Measurements from ENCODE around the gene MOB1B.
A peak's percentile ranks its signal among the peaks of the same experiment; 100 is the strongest.

Gene MOB1B

DNA sequence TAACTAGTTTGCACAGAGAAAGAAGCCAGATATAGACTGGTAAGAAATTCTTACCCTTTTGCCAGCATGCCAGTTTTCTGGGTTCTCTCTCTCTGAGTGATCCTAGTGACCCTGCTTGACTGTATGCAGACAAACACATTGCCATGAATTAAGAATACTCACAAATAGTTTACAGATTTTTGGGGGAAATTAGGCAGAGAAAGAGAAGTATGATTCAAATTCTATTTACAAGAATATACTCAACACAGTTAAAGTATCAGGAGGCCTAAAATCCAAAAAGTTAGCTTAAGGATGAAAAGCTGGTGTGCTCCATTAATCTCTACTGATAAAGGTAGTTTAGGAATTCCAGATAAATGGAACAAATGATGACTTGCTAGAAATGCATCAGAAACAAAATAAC lies 18.4 kb downstream of the MOB1B start:
- Mint-ChIP-seq H3K4me1 (peaks cover 18% of the 10 kb centered on the region), H3K27me3 (no peaks in the 10 kb centered on the region), H3K4me3 (no peak overlapping the region), H3K9me3 (no peaks in the 10 kb centered on the region), H3K27ac (ENCODE audit: low read depth) (no peak overlapping the region), H3K36me3 (ENCODE audit: insufficient read depth) (peaks cover 2% of the 10 kb centered on the region)
- DNase-seq (ENCODE audit: low spot score in 2 of 2) (no peak), ATAC-seq (replicated peaks; ENCODE audit: extremely low read depth, poor library complexity, severe bottlenecking) (no peak)

DNA sequence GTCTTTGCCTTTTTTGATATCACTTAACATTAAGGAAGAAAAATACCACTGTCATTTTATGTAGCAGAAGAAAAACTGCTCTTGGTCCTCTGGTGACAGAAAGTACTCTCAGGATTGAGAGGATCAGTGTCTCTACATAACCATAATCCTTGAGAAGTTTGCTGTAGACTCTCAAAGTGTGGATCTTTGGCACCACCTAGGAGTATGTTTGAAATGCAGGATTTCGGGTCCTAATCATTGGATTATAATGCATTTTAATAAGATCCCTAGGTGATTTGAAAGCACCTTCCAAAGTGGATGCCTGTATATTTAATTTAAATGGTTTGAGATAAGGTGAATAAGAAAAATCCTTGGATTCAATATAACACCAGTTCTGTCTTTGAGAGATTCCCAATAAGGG lies 23.2 kb downstream of the MOB1B start:
- H3K36me3 Mint-ChIP-seq (ENCODE audit: insufficient read depth) = peaks cover 1% of the 10 kb centered on the region
- peaks cover 31% of the 10 kb centered on the region for H3K4me1 Mint-ChIP-seq
- DNase-seq (ENCODE audit: low spot score in 2 of 2) = no peak
- no peak overlapping the region for H3K27ac Mint-ChIP-seq (ENCODE audit: low read depth)
- H3K4me3 Mint-ChIP-seq = no peak overlapping the region
- no peak for ATAC-seq (replicated peaks; ENCODE audit: extremely low read depth, poor library complexity, severe bottlenecking)
- no peaks in the 10 kb centered on the region for H3K27me3 Mint-ChIP-seq
- no peaks in the 10 kb centered on the region for H3K9me3 Mint-ChIP-seq

DNA sequence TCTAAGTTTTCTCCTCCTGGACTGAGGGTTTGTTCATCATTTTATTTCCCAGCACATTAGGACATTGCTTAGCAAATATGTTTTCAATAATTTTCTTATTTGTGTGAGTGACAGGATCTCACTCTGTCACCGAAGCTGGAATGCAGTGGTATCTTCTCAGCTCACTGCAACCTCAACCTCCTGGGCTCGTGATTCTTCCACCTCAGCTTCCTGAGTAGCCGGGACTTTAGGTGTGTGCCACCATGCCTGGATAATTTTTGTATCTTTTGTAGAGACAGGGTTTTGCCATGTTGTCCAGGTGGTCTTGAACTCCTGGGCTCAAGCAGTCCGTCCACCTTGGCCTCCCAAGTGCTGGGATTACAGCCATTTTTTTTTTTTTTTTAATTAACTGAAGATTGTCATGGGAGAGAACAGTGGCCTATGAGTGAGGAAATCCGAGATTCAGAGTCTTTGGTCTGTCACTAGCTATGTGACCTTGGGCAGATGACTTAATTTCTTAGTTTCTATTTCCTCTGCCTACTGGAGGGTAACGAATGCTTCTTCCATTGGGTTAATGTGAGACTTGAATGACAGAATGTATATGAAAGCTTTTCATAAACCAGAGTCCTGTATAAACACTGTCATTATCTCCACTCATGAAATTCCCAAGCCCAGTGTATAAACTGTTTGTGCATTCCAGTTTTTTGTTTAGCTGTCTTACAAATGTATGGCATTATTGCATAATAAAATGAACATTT lies 23.9 kb downstream of the MOB1B start:
- H3K9me3 Mint-ChIP-seq = no peaks in the 10 kb centered on the region
- DNase-seq (ENCODE audit: low spot score in 2 of 2) (no peak), ATAC-seq (replicated peaks; ENCODE audit: extremely low read depth, poor library complexity, severe bottlenecking) (no peak)
- H3K4me3 Mint-ChIP-seq = peak overlapping the region; percentile 18
- no peak overlapping the region for H3K27ac Mint-ChIP-seq (ENCODE audit: low read depth)
- H3K4me1 Mint-ChIP-seq = peaks cover 31% of the 10 kb centered on the region
- H3K36me3 Mint-ChIP-seq (ENCODE audit: insufficient read depth) = peaks cover 3% of the 10 kb centered on the region
- no peaks in the 10 kb centered on the region for H3K27me3 Mint-ChIP-seq

DNA sequence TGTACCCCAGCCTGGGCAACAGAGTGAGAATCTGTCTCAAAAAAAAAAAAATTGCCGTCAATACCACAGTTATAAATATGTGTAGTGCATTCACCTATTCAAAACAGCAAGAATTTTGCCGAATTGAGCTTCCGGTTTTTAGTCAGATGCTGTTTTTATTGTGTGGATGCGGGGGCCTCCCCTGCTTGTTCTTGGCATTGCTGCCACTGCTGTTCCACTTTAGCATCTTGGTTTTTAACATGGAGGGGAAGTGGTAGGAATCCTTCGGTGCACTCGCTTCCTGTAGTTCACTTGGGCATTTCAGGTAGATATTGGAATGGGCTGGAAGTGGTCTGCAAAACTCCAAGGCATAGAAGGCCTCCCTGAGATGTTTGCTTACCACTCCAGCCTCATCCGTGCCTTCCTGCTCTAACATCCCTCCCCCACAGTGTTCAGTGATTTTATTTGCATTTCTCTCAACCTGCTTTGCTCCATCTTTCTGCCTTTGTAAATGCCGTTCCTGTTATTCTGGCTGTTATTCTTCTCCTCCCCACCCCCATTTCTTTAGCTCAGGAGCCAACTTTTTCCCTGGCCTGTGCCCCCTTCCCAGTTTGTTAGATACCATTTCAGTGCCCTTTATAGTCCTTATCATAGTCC lies 25.5 kb downstream of the MOB1B start:
- Mint-ChIP-seq H3K36me3 (ENCODE audit: insufficient read depth) (peaks cover 3% of the 10 kb centered on the region), H3K27ac (ENCODE audit: low read depth) (peak overlapping the region; percentile 14), H3K4me1 (peaks cover 24% of the 10 kb centered on the region), H3K27me3 (no peaks in the 10 kb centered on the region), H3K4me3 (peak overlapping the region; percentile 7), H3K9me3 (no peaks in the 10 kb centered on the region)
- ATAC-seq (replicated peaks; ENCODE audit: extremely low read depth, poor library complexity, severe bottlenecking) (peak; percentile 60), DNase-seq (ENCODE audit: low spot score in 2 of 2) (no peak)

DNA sequence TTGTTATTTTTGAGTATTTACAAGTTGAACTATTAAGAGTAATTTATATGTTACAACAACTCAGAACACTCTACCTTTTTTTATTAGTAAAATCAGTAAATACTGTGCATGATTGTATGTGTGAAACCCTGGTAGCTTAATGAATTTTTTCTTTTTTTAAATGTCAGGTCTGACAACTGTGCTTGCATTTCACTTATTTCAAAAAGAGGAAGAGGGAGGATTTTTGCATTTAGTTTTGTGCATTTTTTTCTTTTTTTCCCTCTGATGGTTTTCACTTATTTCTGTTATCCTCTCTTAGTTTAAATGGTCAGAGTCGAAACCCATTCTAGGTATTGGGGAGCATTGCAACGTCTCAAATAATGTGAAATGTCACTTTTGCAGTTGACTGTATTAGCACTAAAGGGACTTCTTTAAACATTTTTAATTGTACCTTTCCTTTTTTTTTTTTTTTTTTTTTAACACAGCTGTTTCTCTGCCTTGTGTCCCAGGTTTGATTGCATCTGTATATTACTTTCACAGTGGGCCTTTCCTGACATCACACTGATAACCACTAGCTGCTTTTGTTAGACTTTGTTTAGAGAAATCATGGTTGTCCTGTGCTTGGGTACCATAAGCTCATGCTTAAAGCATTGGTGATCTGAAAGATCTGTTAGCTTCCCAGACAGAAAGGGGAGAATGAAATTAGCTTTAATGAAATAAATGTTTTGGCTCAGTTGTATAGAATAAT lies 28.5 kb downstream of the MOB1B start:
- no peak for ATAC-seq (replicated peaks; ENCODE audit: extremely low read depth, poor library complexity, severe bottlenecking)

GRCh38 chr4:70931347-70931746 lies 29.2 kb downstream of the MOB1B start:
- Mint-ChIP-seq H3K27ac (ENCODE audit: low read depth) (no peak overlapping the region), H3K36me3 (ENCODE audit: insufficient read depth) (peaks cover 3% of the 10 kb centered on the region), H3K9me3 (no peaks in the 10 kb centered on the region), H3K4me3 (no peak overlapping the region), H3K4me1 (peaks cover 13% of the 10 kb centered on the region), H3K27me3 (no peaks in the 10 kb centered on the region)
- ATAC-seq (replicated peaks; ENCODE audit: extremely low read depth, poor library complexity, severe bottlenecking) (no peak), DNase-seq (ENCODE audit: low spot score in 2 of 2) (no peak)

More for the DNA sequence above, 28.5 kb downstream of the MOB1B start:
- Mint-ChIP-seq H3K4me1 (peaks cover 18% of the 10 kb centered on the region), H3K27ac (ENCODE audit: low read depth) (no peak overlapping the region), H3K27me3 (no peaks in the 10 kb centered on the region), H3K4me3 (no peak overlapping the region), H3K9me3 (no peaks in the 10 kb centered on the region), H3K36me3 (ENCODE audit: insufficient read depth) (peaks cover 3% of the 10 kb centered on the region)
- no peak for DNase-seq (ENCODE audit: low spot score in 2 of 2)

- Mint-ChIP-seq H3K27me3 (no peaks in the 10 kb centered on the region), H3K4me3 (no peak overlapping the region), H3K9me3 (no peaks in the 10 kb centered on the region), H3K4me1 (peaks cover 13% of the 10 kb centered on the region), H3K36me3 (ENCODE audit: insufficient read depth) (peaks cover 3% of the 10 kb centered on the region), H3K27ac (ENCODE audit: low read depth) (no peak overlapping the region)
- ATAC-seq (replicated peaks; ENCODE audit: extremely low read depth, poor library complexity, severe bottlenecking) (no peak), DNase-seq (ENCODE audit: low spot score in 2 of 2) (no peak)
Observed at GRCh38 chr4:70932984-70933383, 30.8 kb downstream of the MOB1B start.

DNA sequence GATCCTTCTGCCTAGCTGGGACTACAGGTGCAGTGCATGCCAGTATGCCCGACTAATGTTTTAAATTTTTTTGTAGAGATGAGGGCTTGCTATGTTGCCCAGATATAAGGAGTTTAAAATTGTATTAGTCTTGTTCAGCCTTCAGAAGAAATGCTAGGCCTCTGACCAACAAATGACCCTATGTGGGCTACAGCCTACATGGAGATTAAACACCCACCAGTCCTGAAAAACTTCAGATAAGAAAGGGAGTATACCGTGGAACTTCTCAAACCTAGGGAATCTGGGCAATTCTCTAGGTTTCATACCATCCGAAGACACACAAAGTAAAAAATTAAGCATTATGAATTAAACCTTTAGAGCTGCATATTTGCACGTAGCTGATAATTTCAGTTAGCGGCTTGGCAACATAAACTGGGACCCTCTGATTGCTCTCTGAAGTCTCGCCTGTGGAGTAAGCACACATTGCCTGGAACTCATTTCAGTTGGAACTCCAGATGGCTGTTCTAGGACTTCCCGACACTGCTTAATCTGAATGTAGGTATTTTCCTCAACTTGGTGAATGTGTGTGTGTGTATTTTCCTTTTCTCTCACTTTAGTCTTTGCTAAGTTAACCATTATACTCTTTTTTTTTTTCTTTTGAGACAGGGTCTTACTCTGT lies 33.0 kb downstream of the MOB1B start:
- Mint-ChIP-seq H3K9me3 (no peaks in the 10 kb centered on the region), H3K27me3 (no peaks in the 10 kb centered on the region), H3K4me1 (peaks cover 11% of the 10 kb centered on the region), H3K4me3 (no peak overlapping the region), H3K27ac (ENCODE audit: low read depth) (no peak overlapping the region), H3K36me3 (ENCODE audit: insufficient read depth) (peaks cover 1% of the 10 kb centered on the region)
- ATAC-seq (replicated peaks; ENCODE audit: extremely low read depth, poor library complexity, severe bottlenecking) = no peak
- DNase-seq (ENCODE audit: low spot score in 2 of 2) = no peak

DNA sequence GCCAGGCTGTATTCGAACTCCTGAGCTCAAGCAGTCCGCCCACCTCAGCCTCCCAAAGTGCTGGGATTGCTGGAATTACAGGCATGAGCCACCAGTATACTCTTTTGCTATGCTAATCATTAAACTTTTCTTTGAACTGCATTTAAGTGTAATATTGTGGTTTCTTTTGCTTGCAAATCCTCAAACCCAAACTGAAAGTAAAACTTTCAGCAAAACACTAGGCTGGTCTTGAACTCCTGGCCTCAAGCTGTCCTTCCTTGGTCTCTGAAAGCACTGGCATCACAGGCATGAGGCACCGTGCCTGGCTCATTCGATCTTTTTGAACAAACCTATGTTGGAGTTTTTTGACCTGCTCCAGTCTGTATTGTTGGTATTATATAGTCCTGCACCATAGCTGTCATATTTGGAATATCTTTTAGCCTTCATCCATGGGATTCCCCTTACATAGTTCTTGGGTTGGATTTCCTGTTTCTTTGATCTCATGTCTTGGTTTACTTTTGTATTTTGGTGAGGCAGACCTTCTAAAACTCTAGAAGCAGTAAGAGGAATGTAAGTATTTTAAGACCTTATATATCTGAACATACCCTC lies 34.1 kb downstream of the MOB1B start:
- Mint-ChIP-seq H3K27me3 (no peaks in the 10 kb centered on the region), H3K27ac (ENCODE audit: low read depth) (no peak overlapping the region), H3K9me3 (no peaks in the 10 kb centered on the region), H3K36me3 (ENCODE audit: insufficient read depth) (no peaks in the 10 kb centered on the region), H3K4me1 (peaks cover 11% of the 10 kb centered on the region), H3K4me3 (no peak overlapping the region)
- DNase-seq (ENCODE audit: low spot score in 2 of 2) (no peak), ATAC-seq (replicated peaks; ENCODE audit: extremely low read depth, poor library complexity, severe bottlenecking) (no peak)

GRCh38 chr4:70938086-70938485 lies 35.9 kb downstream of the MOB1B start:
- DNase-seq (ENCODE audit: low spot score in 2 of 2) = no peak
- Mint-ChIP-seq H3K9me3 (no peaks in the 10 kb centered on the region), H3K27ac (ENCODE audit: low read depth) (no peak overlapping the region), H3K4me1 (peaks cover 11% of the 10 kb centered on the region), H3K27me3 (no peaks in the 10 kb centered on the region), H3K36me3 (ENCODE audit: insufficient read depth) (peaks cover 1% of the 10 kb centered on the region), H3K4me3 (no peak overlapping the region)
- no peak for ATAC-seq (replicated peaks; ENCODE audit: extremely low read depth, poor library complexity, severe bottlenecking)

- Mint-ChIP-seq H3K4me1 (peaks cover 11% of the 10 kb centered on the region), H3K36me3 (ENCODE audit: insufficient read depth) (peaks cover 1% of the 10 kb centered on the region), H3K27ac (ENCODE audit: low read depth) (no peak overlapping the region), H3K4me3 (no peak overlapping the region), H3K27me3 (no peaks in the 10 kb centered on the region), H3K9me3 (no peaks in the 10 kb centered on the region)
- DNase-seq (ENCODE audit: low spot score in 2 of 2) (no peak), ATAC-seq (replicated peaks; ENCODE audit: extremely low read depth, poor library complexity, severe bottlenecking) (no peak)
Observed at GRCh38 chr4:70940134-70940533, 38.0 kb downstream of the MOB1B start.

DNA sequence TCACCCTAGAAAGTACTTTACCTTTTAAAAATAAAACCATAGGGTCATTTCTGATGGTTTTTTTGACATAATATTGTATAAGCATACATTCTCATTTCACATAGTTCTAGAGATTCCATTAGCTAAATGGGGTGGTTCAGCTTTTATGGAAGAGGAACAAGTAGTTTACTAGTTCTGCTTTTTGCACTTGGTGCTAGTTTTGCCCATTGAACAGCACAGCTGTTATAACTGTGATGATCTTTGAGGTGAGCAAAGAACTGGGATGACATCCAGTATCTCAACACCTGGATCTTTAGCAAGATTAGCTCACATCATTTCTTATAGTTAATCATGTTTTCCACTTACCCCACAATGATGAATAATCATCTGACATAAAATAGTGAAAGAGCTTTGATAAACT lies 40.9 kb downstream of the MOB1B start:
- ATAC-seq (replicated peaks; ENCODE audit: extremely low read depth, poor library complexity, severe bottlenecking) (no peak), DNase-seq (ENCODE audit: low spot score in 2 of 2) (no peak)
- no peak overlapping the region for H3K4me3 Mint-ChIP-seq
- no peak overlapping the region for H3K27ac Mint-ChIP-seq (ENCODE audit: low read depth)
- no peaks in the 10 kb centered on the region for H3K9me3 Mint-ChIP-seq
- H3K27me3 Mint-ChIP-seq = no peaks in the 10 kb centered on the region
- peaks cover under 1% of the 10 kb centered on the region for H3K4me1 Mint-ChIP-seq
- peaks cover 1% of the 10 kb centered on the region for H3K36me3 Mint-ChIP-seq (ENCODE audit: insufficient read depth)

Data from central memory CD8-positive, alpha-beta T cell (primary cell).